Endothelial cell of umbilical vein (primary cell): ENCODE measurements around the gene ERCC1. TPM values are rescaled to one million over a fixed set of nuclear protein-coding genes. Genes with fewer than 3 reads are reported as not detected.
A peak's percentile ranks its signal among the peaks of the same experiment; 100 is the strongest.

Source experiments
- BruUV-seq: library from RNA; stranded (reverse); fragments of 400-500 nt; replicated peaks from 2 replicates; lab custom pipeline; 2021; lab: Mats Ljungman, UMichigan
- CTCF ChIA-PET: fragments of 300-600, 350-600 bp; sonication (Branson Sonifier 250); formaldehyde crosslinking; loops from one replicate; lab custom pipeline; 2021; ENCODE audit warnings: antibody characterized with exemption, inconsistent platforms; lab: Charles Lee
- POLR2A ChIA-PET: fragments of 300-600, 350-600 bp; sonication (Branson Sonifier 250); formaldehyde crosslinking; loops from one replicate; lab custom pipeline; 2021; ENCODE audit warnings: antibody characterized with exemption, inconsistent platforms; lab: Charles Lee
- DNase-seq: peaks from one replicate; pipeline ENCODE4 v3.0.0-alpha.2; 2011; ENCODE audit warnings: low read depth, low spot score
- FAIRE-seq: peaks from 2 replicates; lab custom pipeline; 2011; peaks lifted over from hg19 to GRCh38; lab: Jason Lieb, UNC
- H2AFZ ChIP-seq: 2 replicates; pipeline ENCODE4 v1.6.0; 2012; ENCODE audit warnings: low read depth, low read length, control low read depth, inconsistent platforms
- H3K27ac ChIP-seq: 2 replicates; pipeline ENCODE4 v1.5.1; 2011; ENCODE audit warnings: low read depth, mild to moderate bottlenecking, control low read depth, low read length, moderate library complexity; ENCODE audit not compliant: insufficient read depth
- H3K27me3 ChIP-seq, 2 experiments: 2 replicates each; pipeline versions ENCODE4 v1.6.0 to v1.6.1; 2011; ENCODE audit warnings: low read length in 2 of 2, mixed read lengths in 1 of 2; ENCODE audit not compliant: control insufficient read depth in 2 of 2, insufficient read depth in 2 of 2
- H3K36me3 ChIP-seq, 2 experiments: 2 replicates in 1 of 2; 3 replicates in 1 of 2; pipeline ENCODE4 v1.5.1; 2011; ENCODE audit warnings: low read length in 2 of 2, mild to moderate bottlenecking in 1 of 2, moderate library complexity in 1 of 2; ENCODE audit not compliant: control insufficient read depth in 2 of 2, insufficient read depth in 2 of 2; ENCODE audit errors: extremely low read depth in 1 of 2
- H3K4me1 ChIP-seq: 3 replicates; pipeline ENCODE4 v1.5.1; 2011; ENCODE audit warnings: mild to moderate bottlenecking, low read length; ENCODE audit not compliant: control insufficient read depth, insufficient read depth; ENCODE audit errors: extremely low read depth
- H3K4me2 ChIP-seq: 2 replicates; pipeline ENCODE4 v1.6.1; 2011; ENCODE audit warnings: low read length, control low read depth, mixed read lengths; ENCODE audit not compliant: insufficient read depth
- H3K4me3 ChIP-seq, 3 experiments: fragments of 200-600 bp in 1 of 3; sonication (generic), shearing (Covaris generic) in 1 of 3; replicated peaks in 1 of 3; 2 replicates each; pipeline ENCODE4 v1.5.1; 2011 to 2016; ENCODE audit warnings: control low read depth in 3 of 3, low read length in 3 of 3, mild to moderate bottlenecking in 2 of 3, inconsistent platforms in 1 of 3, low read depth in 1 of 3, moderate library complexity in 1 of 3; ENCODE audit not compliant: insufficient read depth in 1 of 3
- H3K79me2 ChIP-seq: 2 replicates; pipeline ENCODE4 v1.6.0; 2012; ENCODE audit warnings: low read length, inconsistent platforms; ENCODE audit not compliant: control insufficient read depth, insufficient read depth
- H3K9ac ChIP-seq: replicated peaks from 2 replicates; pipeline ENCODE3; 2011; ENCODE audit warnings: low read length, control low read depth; ENCODE audit not compliant: insufficient read depth; ENCODE audit errors: extremely low read depth
- H3K9me1 ChIP-seq: replicated peaks from 3 replicates; pipeline ENCODE4 v1.6.0; 2011; ENCODE audit warnings: mild to moderate bottlenecking, low read length; ENCODE audit not compliant: control insufficient read depth, insufficient read depth; ENCODE audit errors: extremely low read depth
- H3K9me3 ChIP-seq: replicated peaks from 2 replicates; pipeline ENCODE4 v1.5.1; 2012; ENCODE audit warnings: low read length, inconsistent platforms; ENCODE audit not compliant: control insufficient read depth, insufficient read depth
- H4K20me1 ChIP-seq: replicated peaks from 2 replicates; pipeline ENCODE3; 2011; ENCODE audit warnings: mild to moderate bottlenecking, low read length; ENCODE audit not compliant: control insufficient read depth, insufficient read depth; ENCODE audit errors: extremely low read depth
- CTCF ChIP-seq, 2 donors: IDR thresholded peaks; 1 replicate in 1 of 2; 2 replicates in 1 of 2; pipeline ENCODE4 v1.5.1; 2011; ENCODE audit warnings: low read length in 2 of 2, mild to moderate bottlenecking in 2 of 2, moderate library complexity in 2 of 2, control low read depth in 1 of 2, inconsistent platforms in 1 of 2, low read depth in 1 of 2; ENCODE audit not compliant: insufficient read depth in 1 of 2; ENCODE audit errors: extremely low read depth in 1 of 2
- FOS ChIP-seq: IDR thresholded peaks from 2 replicates; pipeline ENCODE4 v1.6.1; 2011; ENCODE audit warnings: mild to moderate bottlenecking, low read length, moderate library complexity, borderline replicate concordance; ENCODE audit not compliant: insufficient read depth
- JUN ChIP-seq: IDR thresholded peaks from 2 replicates; pipeline ENCODE4 v1.6.1; 2011; ENCODE audit warnings: borderline replicate concordance, low read depth; ENCODE audit not compliant: insufficient read length, insufficient read depth
- MYC ChIP-seq: IDR thresholded peaks from one replicate; pipeline ENCODE4 v1.6.1; 2011; ENCODE audit warnings: mild to moderate bottlenecking, low read depth, low read length
- POLR2AphosphoS5 ChIP-seq: IDR thresholded peaks from 2 replicates; pipeline ENCODE4 v1.6.1; 2012; ENCODE audit warnings: low read depth, mild to moderate bottlenecking, control low read depth, low read length, moderate library complexity; ENCODE audit not compliant: insufficient read depth
- dilution Hi-C: fragments of 300-500 bp; cut with MboI; formaldehyde crosslinking; loops from one replicate; pipeline ENCODE4 v1.15.0; 2019; ENCODE audit warnings: low sequenced_read_pairs; ENCODE audit not compliant: extremely low pct_ligation_motif_present
- intact Hi-C: fragments of 100-400 bp; cut with micrococcal nuclease; formaldehyde crosslinking; loops from one replicate; pipeline ENCODE4 v1.10.0; 2022
- polyA plus RNA-seq, 4 experiments: library from polyadenylated mRNA; depleted of rRNA in 3 of 4; stranded (reverse) in 3 of 4; unstranded in 1 of 4; fragments of >200 nt; gene quantifications; 2 replicates each; pipeline versions ENCODE4 v1.2.1 to v1.2.3, GENCODE V29; 2011 to 2012; ENCODE audit warnings: missing spikeins in 1 of 4
- total RNA-seq: library from RNA; stranded (reverse); gene quantifications from 2 replicates; pipeline ENCODE4 v1.2.3, GENCODE V29; 2021

Gene ERCC1
- total and polyA plus RNA-seq, 2 donors (not counting 3 experiments of a cell fraction or from before 2014, with no cell fraction given), result 81.8 to 126 TPM

GRCh38 chr19:45404557-45405434, 18.9 kb downstream of the ERCC1 start, which contains the start of gene PPP1R13L:
Gene PPP1R13L (minus strand): TSS chr19:45405069. CDS start chr19:45398318, 6,751 bp downstream.
- dilution Hi-C loops (no loop called here), intact Hi-C loops (loop anchor here (1.0 kb wide), 3 partner anchors 19 to 74 kb away; partner anchors contain the start of gene ERCC1)
- H3K9ac ChIP-seq, result peak within 1 kb of the TSS; percentile 82
- FAIRE-seq (no peak), DNase-seq (peak; percentile 90)
- ChIA-PET POLR2A (interaction anchor here (0.6 to 1.2 kb wide), 2 partner anchors 20 to 68 kb away, joined by 3 to 4 read pairs; no protein-coding TSS in a partner anchor), CTCF (interaction anchor here (0.9 to 6.6 kb wide), 10 partner anchors 10 to 81 kb away, joined by 3 to 101 read pairs (median 12); partner anchors contain the start of gene ERCC1)
- no peaks in the 10 kb centered on the region for H4K20me1 ChIP-seq
- no peaks in the 10 kb centered on the region for H3K36me3 ChIP-seq
- H2AFZ ChIP-seq, result peak within 1 kb of the TSS; percentile 32
- H3K4me2 ChIP-seq, result peak within 1 kb of the TSS; percentile 56
- TF ChIP-seq POLR2AphosphoS5 (peak; percentile 34), MYC (no peak)
- H3K79me2 ChIP-seq, result peaks cover 65% of the 10 kb centered on the region
- H3K27me3 ChIP-seq, result no peaks in the 10 kb centered on the region
- peaks cover 27% of the 10 kb centered on the region for H3K4me1 ChIP-seq
- H3K9me3 ChIP-seq, result no peaks in the 10 kb centered on the region
- H3K9me1 ChIP-seq, result no peaks in the 10 kb centered on the region
- TSS peak; percentile 31 for BruUV-seq
- peak within 1 kb of the TSS; percentile 73 to 83 (median 81) for H3K4me3 ChIP-seq
- H3K27ac ChIP-seq, result peak within 1 kb of the TSS; percentile 88

- dilution Hi-C loops (no loop called here), intact Hi-C loops (no loop called here)
- Histone ChIP-seq H3K4me1 (peaks cover 27% of the 10 kb centered on the region), H3K9ac (peak overlapping the region; percentile 82), H3K27me3 (no peaks in the 10 kb centered on the region), H3K79me2 (peaks cover 61% of the 10 kb centered on the region), H2AFZ (no peak overlapping the region), H3K9me3 (no peaks in the 10 kb centered on the region), H3K4me3 (peak overlapping the region; percentile 73 to 83 (median 81)), H3K4me2 (peak overlapping the region; percentile 56), H3K36me3 (no peaks in the 10 kb centered on the region), H3K27ac (peak overlapping the region; percentile 88), H4K20me1 (no peaks in the 10 kb centered on the region), H3K9me1 (no peaks in the 10 kb centered on the region)
- no TSS peak for BruUV-seq
- ChIA-PET CTCF (interaction anchor here (0.6 to 6.6 kb wide), 13 partner anchors 9 to 81 kb away, joined by 3 to 101 read pairs (median 6); partner anchors contain the start of gene ERCC1), POLR2A (no interaction called here)
- FAIRE-seq (peak; percentile 83), DNase-seq (peak; percentile 58)
- TF ChIP-seq CTCF (IDR thresholded peaks at IDR 0.05; ENCODE audit: extremely low read depth in 1 of 2, insufficient read depth in 1 of 2, low read depth in 1 of 2, low read length in 2 of 2), result peak; percentile 66 to 72
- TF ChIP-seq JUN, result no peak
- no peak for TF ChIP-seq FOS
Measured at GRCh38 chr19:45403781-45404556, 19.7 kb downstream of the ERCC1 start.
